Amniotic epithelial cell (primary cell): Measurements from ENCODE around the gene MMP20.
A peak's percentile ranks its signal among the peaks of the same experiment; 100 is the strongest.

Experiments used
- DNase-seq: peaks from one replicate; pipeline ENCODE4 v3.0.0-alpha.2; 2010; ENCODE audit warnings: low read depth

MMP20 gene

GRCh38 chr11:102553835-102554282, 71.3 kb downstream of the MMP20 start:
- peak; percentile 36 for DNase-seq

- peak; percentile 81 for DNase-seq
Measured at GRCh38 chr11:102552447-102553194, 72.5 kb downstream of the MMP20 start.

GRCh38 chr11:102552020-102552419, 73.1 kb downstream of the MMP20 start:
- DNase-seq = no peak

- DNase-seq = no peak
Measured at GRCh38 chr11:102551169-102551781, 73.9 kb downstream of the MMP20 start.

GRCh38 chr11:102546923-102547471, 78.1 kb downstream of the MMP20 start:
- DNase-seq = no peak

GRCh38 chr11:102546427-102546826, 78.7 kb downstream of the MMP20 start:
- no peak for DNase-seq

GRCh38 chr11:102545701-102546100, 79.4 kb downstream of the MMP20 start:
- DNase-seq = no peak

GRCh38 chr11:102544594-102544993, 80.5 kb downstream of the MMP20 start:
- DNase-seq = no peak

GRCh38 chr11:102539567-102539966, 85.6 kb downstream of the MMP20 start:
- DNase-seq = no peak

GRCh38 chr11:102538932-102539331, 86.2 kb downstream of the MMP20 start:
- no peak for DNase-seq

- no peak for DNase-seq
Measured at GRCh38 chr11:102534261-102534872, 90.8 kb downstream of the MMP20 start.

- peak; percentile 75 for DNase-seq
Measured at GRCh38 chr11:102530558-102530957, 94.6 kb downstream of the MMP20 start, which contains the start of gene MMP7. MMP7 (minus strand) TSS chr11:102530747; CDS start chr11:102530700, 47 bp downstream.

GRCh38 chr11:102528618-102529017, 96.5 kb downstream of the MMP20 start:
- DNase-seq = peak; percentile 37

- DNase-seq = peak; percentile 28
Measured at GRCh38 chr11:102527684-102528083, 97.4 kb downstream of the MMP20 start.

- DNase-seq = no peak
Measured at GRCh38 chr11:102527041-102527440, 98.1 kb downstream of the MMP20 start.
